ENCODE results near the gene PPP1R12B. TPM values are rescaled to one million over a fixed set of nuclear protein-coding genes. Genes with fewer than 3 reads are reported as not detected.
"Not testable (repeated sequence)": the region's sequence is repeated elsewhere in the genome, so short reads cannot be mapped to it uniquely, and the experiment has no call there.

Gene PPP1R12B
- polyA plus RNA-seq, 3 donors: 13.3 to 23.1 (median 20.4) TPM

- no peak for DNase-seq
These were observed 85.6 kb downstream of the PPP1R12B start for GRCh38 chr1:202434059-202434458.

GRCh38 chr1:202438393-202439174 lies 90.1 kb downstream of the PPP1R12B start:
- no peak for DNase-seq

- no peak for DNase-seq
These were observed 90.8 kb downstream of the PPP1R12B start for GRCh38 chr1:202439308-202439707.

GRCh38 chr1:202448140-202448539 lies 99.6 kb downstream of the PPP1R12B start:
- DNase-seq: not testable (repeated sequence)

GRCh38 chr1:202451641-202452040 lies 103.1 kb downstream of the PPP1R12B start:
- DNase-seq: not testable (repeated sequence)

- no peak for DNase-seq
These were observed 104.0 kb downstream of the PPP1R12B start for GRCh38 chr1:202452508-202452907.

GRCh38 chr1:202456372-202457169 lies 108.1 kb downstream of the PPP1R12B start:
- not testable (repeated sequence) for DNase-seq

GRCh38 chr1:202458651-202459050 lies 110.2 kb downstream of the PPP1R12B start:
- not testable (repeated sequence) for DNase-seq

GRCh38 chr1:202459470-202460142 lies 111.1 kb downstream of the PPP1R12B start:
- not testable (repeated sequence) for DNase-seq

- DNase-seq: not testable (repeated sequence)
These were observed 111.6 kb downstream of the PPP1R12B start for GRCh38 chr1:202460143-202460495.

- DNase-seq: no peak
These were observed 114.0 kb downstream of the PPP1R12B start for GRCh38 chr1:202462342-202463076.

GRCh38 chr1:202464153-202464742 lies 115.7 kb downstream of the PPP1R12B start:
- peak; percentile 37 for DNase-seq

- DNase-seq: not testable (repeated sequence)
These were observed 117.3 kb downstream of the PPP1R12B start for GRCh38 chr1:202465644-202466270.

GRCh38 chr1:202466339-202466738 lies 117.8 kb downstream of the PPP1R12B start:
- not testable (repeated sequence) for DNase-seq

GRCh38 chr1:202467381-202467780 lies 118.9 kb downstream of the PPP1R12B start:
- DNase-seq: not testable (repeated sequence)

- DNase-seq: not testable (repeated sequence)
These were observed 120.2 kb downstream of the PPP1R12B start for GRCh38 chr1:202468695-202469094.

GRCh38 chr1:202469123-202469522 lies 120.6 kb downstream of the PPP1R12B start:
- DNase-seq: not testable (repeated sequence)

- DNase-seq: no peak
These were observed 122.7 kb downstream of the PPP1R12B start for GRCh38 chr1:202471246-202471645.

- DNase-seq: not testable (repeated sequence)
These were observed 124.0 kb downstream of the PPP1R12B start for GRCh38 chr1:202472347-202473124.
